GM10847 (cell line): ENCODE data around the gene GATA6.

Experiments
- POLR2A ChIP-seq: IDR thresholded peaks from 2 replicates; pipeline ENCODE4 v1.6.1; 2011; ENCODE audit not compliant: insufficient read length; ENCODE audit errors: extremely low read depth

GATA6 gene

DNA sequence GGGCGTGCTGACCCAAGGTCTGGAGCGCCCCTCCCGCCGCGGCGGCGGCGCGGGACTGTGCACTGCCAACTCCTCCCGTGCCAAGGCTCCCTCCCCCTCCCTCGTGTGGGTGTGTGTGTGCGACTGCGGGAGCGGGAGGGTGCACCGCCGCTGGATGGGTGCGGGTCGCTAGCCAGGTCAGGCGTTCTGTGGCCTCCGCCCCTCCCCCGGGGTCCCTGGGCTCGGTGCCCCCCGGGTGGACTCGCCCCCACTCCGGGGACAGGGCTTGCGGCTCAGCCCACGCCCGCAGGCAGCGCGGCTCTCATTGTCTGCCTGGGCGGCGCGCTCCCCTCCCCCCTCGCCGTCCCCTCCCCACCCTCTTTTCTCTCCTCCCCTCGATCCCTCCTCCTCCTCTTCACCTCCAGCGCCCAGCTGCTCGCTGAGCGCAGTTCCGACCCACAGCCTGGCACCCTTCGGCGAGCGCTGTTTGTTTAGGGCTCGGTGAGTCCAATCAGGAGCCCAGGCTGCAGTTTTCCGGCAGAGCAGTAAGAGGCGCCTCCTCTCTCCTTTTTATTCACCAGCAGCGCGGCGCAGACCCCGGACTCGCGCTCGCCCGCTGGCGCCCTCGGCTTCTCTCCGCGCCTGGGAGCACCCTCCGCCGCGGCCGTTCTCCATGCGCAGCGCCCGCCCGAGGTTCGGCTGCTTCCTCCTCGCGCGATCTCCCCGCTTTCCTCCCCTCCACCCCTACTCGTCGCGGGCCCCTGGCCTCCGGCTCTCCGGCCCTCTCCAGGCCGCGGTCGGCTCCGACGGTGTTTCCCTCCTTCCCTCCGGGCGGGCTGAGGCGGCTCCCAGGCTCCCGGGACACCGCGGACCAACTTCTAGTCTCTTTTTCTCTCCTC lies at the start of gene GATA6:
TSS of gene GATA6 (plus strand) at position 579 of the 878 bp plus-strand sequence. CDS start 1,556 bp downstream, outside the sequence.
- no peak for TF ChIP-seq POLR2A

DNA sequence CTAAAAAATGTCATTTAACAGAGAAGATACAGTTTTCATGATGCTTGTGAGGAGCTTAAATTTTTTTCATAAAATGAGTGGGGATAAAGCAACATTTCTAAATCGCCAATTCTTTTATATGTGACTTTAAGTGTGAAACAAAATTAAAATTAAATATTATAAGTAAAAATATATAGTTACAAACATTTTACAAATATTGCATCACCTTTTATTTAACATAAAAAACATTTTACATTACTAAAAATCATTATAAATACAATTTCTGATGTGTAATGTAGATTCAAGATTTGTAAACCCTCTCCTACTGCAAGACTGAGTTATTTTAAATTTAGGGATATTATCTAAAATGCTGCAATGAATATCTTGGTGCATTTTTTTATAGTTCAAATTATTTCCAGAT lies 44.4 kb upstream of the GATA6 start:
- TF ChIP-seq POLR2A: no peak

DNA sequence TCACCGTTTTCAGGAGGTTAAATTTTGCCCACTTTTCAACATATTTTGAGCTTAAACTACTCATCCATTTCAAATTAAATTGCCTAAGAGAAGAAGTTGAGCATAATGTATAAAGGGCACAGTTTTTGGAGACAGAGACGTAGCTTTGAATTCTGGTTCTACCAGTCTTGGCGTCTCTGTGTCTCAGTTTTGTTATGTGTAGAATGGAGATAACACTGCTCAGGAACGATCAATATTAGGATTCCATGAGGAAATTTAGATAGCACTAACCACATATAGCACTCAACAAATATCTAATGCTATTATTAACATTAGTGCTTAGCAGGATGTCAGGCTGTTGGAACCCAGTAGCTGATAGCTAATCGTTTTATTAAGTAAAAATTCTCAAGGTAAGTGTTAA lies 40.4 kb upstream of the GATA6 start:
- TF ChIP-seq POLR2A: no peak

DNA sequence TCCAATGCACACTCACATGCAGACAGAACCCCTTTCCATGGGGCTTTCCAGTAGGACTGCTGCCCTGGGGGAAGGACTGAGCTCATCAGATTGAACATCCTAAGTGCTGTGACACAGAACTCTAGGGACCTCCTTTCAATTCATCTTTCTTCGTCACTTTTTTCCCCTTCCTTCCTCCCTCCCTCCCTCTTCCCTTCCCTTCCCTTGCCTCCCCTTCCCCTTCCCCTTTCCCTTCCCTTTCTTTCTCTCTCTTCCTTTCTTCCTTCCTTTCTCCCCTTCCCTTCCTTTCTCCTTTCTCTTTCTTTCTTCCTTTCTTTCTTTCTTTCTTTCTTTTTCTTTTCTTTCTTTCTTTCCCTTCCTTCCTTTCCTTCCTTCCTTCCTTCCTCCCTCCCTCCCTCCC lies 39.6 kb upstream of the GATA6 start:
- no peak for TF ChIP-seq POLR2A

DNA sequence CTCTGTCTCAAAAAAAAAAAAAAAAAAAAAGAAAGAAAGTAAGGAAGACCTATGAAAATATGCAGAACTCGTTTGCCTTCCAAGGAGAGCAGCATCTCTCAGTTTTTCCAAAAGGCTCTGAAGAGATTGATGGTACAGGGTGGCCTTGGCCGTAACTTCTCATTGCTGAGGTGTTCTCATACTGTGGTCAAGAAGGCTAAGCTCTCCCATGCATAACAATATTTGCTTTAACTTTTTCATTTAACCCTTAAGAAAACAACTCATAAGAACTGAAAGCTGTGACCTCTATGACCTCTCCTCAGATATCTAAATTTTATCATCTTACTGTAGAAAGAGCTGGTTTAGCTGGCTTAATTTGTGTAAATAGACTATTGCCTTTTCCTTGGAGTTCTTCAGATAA lies 37.1 kb upstream of the GATA6 start:
- no peak for TF ChIP-seq POLR2A

DNA sequence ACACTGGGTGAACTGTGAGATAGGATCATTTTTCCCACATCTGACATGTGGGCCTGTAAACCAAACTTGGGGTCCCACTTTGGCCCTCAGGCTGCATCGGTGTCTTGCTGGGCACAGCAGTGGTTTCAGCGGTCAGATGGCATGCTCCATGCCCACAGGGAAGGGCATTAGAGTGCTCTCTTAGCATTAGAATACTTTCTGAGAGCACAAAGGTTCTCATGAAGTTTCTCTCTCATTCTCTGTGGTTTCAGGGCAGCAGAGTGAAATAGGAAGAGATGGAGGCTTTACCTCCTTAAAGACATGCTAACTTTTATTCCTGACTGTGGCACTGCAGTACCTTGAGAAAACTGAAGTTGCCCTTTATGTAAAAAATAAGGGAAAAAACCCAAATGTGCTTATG lies 36.6 kb upstream of the GATA6 start:
- TF ChIP-seq POLR2A: no peak

DNA sequence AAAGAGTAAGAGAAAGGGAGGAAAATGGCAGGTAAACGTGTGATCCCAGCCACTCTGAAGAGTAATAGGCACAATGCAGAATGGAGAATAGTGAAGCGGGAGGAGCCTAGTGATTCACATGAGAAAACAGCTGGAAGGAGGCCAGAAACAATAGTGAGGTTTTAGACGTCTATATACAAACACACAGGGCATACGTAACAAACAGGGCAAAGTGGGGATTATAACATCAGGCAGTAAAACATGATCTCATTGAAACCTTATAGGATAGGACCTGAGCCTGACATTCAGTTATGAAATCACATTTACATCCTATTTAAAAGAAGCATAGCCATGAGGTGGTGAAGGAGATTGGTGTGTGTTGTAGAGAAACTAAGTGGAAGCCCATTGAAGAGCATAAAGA lies 33.0 kb upstream of the GATA6 start:
- TF ChIP-seq POLR2A: no peak

DNA sequence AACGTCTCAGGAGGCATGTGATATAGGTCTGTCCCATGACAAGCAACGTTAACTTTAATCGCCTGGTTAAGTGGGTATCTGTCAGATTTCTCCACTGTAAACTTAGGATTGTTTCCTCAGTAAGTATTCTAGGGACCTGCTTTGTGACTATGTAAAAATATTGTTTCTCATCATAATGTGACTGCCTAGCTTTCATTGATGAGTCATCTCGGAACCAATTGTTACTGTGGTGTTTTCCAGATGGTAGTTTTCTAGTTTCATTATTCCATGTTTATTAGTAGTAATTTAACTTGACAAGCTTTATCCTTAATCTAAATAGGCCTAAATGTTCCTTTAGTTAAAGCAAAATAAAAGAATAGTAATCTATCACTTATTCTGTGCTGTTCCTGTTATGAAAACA lies 28.2 kb upstream of the GATA6 start:
- TF ChIP-seq POLR2A: no peak

DNA sequence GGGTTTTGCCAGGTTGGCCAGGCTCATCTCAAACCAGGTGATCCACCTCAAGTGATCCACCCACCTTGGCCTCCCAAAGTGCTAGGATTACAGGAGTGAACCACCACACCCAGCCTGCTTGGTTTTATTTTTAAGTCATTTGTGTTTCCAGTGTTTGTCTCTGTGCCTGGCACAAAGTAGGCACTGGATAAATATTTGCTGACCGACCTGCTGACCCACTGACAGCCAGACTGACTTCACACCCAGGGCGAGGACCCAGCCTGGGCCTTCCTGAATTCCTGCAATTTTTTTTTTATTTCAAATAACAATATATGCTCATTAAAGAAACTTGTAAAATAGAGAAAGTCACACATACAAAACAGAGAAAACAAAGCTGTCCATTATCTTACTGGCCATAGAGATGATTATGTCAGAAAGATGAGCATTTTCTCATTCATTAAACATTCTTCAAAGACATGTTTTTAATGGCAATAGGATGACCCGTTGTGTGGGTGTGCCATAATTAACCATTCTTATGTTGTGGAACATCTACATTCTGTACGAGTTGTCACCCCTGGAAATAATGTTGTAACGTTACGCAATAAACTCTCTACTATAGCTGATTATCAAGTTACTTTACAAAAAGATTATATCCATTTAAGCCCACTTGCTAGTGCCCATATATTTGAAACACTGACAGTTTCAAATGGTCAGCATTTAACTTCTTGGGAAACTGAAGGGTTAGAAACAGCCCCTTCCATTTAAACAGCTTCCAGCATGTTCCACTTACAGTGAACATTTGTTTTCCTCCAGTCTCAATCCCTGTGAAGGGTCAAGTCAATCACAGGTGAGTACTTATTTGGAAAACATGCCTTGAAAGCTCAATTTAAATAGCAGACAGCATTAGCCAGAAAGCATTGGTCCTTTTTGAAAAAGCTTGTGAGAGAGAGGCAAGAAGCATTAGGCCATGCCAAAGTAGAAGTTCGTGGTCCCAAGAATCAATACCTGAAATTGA lies 25.7 kb upstream of the GATA6 start:
- no peak for TF ChIP-seq POLR2A

DNA sequence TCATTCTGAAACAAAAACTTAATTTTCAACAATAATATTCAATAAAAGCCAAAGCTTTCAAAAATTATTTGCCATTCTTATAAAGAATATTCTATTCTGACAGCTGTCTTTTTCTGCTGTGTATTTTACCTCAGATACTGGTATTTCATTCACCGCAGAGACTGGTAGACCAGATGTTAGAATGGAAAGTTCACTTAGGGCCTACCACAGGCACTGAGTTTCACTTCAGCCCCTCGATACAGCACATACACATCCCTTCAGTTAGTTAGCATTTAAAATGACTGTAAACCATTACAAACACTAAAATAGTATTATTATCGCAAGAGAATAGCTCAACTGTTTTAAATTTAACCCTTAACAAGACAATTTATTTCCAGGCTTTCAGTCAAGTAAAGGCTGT lies 24.2 kb upstream of the GATA6 start:
- TF ChIP-seq POLR2A: no peak

DNA sequence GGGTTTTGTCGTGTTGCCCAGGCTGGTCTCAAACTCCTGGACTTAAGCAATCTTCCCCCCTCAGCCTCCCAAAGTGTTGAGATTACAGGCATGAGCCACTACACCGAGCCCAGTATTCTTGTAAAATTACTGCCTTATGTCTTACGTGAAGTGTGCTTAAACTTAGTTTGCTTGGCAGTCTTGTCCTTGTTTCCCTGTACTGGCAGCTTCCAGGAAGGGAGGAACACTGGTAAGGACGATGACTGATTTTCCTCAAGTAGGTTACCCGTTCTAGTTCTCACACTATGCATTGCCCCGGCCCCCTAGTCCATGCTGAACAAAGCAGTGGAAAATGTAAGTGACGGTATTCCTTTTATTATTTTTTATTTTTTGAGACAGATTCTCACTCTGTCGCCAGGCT lies 19.7 kb upstream of the GATA6 start:
- no peak for TF ChIP-seq POLR2A

DNA sequence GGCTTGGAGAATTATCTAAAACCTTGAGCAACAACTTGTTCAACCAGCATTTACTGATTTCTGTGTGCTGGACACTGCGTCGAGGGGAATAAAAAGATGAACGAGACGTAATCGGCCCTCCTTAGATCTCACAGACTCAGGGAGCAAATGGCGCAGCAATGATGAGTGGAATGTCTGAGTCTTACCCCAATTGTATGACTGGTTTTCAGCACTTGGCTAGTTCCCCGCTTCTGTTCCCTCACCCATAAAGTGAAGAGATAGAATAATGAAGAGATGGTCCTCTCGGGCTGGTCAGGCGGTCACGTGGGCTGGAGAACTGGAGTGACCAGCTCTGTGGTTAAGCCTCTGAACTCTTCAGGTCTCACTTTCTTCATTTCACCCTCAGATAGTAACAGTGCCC lies 17.3 kb upstream of the GATA6 start:
- no peak for TF ChIP-seq POLR2A

DNA sequence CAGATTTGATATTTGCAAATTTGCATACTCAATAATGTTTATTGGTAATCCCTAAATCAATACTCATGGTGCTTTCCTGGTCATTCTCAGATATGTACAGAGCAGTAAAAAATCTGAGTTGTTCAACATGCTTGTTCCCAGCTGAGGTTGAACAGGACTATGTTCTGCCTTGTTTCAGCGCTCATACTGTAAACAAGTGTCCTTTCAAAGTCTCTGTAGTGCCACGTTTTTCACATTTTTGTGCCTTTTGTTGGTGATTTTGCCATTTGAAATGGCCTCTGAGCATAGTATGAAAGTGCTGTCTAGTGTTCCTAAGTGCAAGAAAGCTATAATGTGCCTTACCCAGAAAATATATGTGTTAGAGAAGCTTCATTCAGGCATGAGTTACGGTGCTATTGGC lies 16.0 kb upstream of the GATA6 start:
- TF ChIP-seq POLR2A: no peak

DNA sequence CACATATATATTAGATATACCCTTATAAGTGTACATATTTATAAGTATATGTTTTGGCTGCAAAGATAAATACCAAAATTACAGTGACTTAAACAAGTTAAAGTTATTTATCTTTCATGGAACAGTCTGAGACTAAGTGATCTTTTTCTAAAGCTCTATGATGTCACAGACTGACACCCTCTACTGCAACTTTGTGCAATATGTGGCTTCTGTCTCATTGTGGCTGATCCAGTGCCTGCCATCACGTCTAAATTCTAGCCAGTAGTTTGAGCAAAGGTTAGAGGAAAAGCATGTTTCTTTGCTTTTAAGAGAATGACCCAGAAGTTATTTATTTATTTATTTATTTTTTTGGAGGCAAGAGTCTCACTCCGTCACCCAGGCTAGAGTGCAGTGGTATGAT lies 13.8 kb upstream of the GATA6 start:
- TF ChIP-seq POLR2A: no peak

DNA sequence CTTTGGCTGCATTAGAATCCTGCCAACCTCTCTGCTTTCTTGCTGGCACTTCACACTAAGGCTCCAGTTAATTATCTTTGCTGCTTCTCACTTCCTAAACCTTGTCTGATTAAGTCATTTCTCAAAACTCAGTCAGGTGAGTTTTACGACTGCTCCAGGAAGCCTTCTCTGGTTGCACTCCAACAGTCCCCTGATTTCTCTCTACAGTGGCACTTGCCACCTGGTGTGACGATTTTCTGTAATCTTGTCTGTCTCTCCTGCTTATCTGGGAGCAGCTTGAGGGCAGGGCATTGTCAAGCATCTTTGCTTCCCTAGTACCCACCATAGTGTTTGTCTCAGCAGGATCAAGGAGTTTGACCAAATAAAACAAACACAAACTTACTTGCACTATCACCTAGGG lies 10.4 kb upstream of the GATA6 start:
- TF ChIP-seq POLR2A: no peak

DNA sequence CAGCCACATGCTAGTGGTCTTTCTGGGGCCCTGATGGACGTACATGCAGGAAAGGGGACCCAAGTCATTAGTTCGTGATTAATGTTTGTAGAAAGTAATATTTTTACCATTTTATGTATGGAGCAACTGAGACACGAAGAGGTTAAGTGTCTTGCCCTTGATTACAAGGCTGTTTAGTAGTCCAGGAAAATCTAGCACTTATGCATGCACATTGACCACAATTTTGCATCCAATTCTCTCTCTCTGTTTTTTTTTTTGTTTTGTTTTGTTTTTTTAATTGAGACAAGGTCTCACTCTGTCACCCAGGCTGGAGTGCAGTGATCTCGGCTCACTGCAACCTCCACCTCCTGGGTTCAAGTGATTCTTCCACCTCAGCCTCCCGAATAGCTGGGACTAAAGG lies 8.3 kb upstream of the GATA6 start:
- TF ChIP-seq POLR2A: no peak
